ENCODE results near the gene PLCL2.

The PLCL2 gene

GRCh38 chr3:16877911-16878310, 6.8 kb upstream of the PLCL2 start:
- TF ChIP-seq CTCF (IDR thresholded peaks at IDR 0.05; ENCODE audit: low read depth, low read length): no peak
- TF ChIP-seq EZH2phosphoT487 (IDR thresholded peaks at IDR 0.05; ENCODE audit: low read depth): no peak
- Histone ChIP-seq H2AFZ (ENCODE audit: low read depth, low read length) (no peak overlapping the region), H4K20me1 (ENCODE audit: insufficient read depth, low read length) (no peaks in the 10 kb centered on the region), H3K9ac (ENCODE audit: low read length) (no peak overlapping the region), H3K4me2 (ENCODE audit: low read length) (no peak overlapping the region), H3K36me3 (replicated peaks; ENCODE audit: low read depth, low read length) (no peaks in the 10 kb centered on the region), H3K4me3 (ENCODE audit: low read length) (no peak overlapping the region), H3K27ac (ENCODE audit: low read length) (no peak overlapping the region), H3K9me3 (ENCODE audit: insufficient read depth, low read length) (no peaks in the 10 kb centered on the region), H3K79me2 (ENCODE audit: low read length) (no peaks in the 10 kb centered on the region), H3K4me1 (ENCODE audit: low read length) (peaks cover 11% of the 10 kb centered on the region), H3K27me3 (ENCODE audit: low read depth, low read length) (no peaks in the 10 kb centered on the region)

- TF ChIP-seq CTCF (IDR thresholded peaks at IDR 0.05; ENCODE audit: low read depth, low read length) (no peak), EZH2phosphoT487 (IDR thresholded peaks at IDR 0.05; ENCODE audit: low read depth) (no peak)
- H3K4me2 ChIP-seq (ENCODE audit: low read length): no peak overlapping the region
- H3K4me3 ChIP-seq (ENCODE audit: low read length): no peak overlapping the region
- no peak overlapping the region for H2AFZ ChIP-seq (ENCODE audit: low read depth, low read length)
- no peak overlapping the region for H3K27ac ChIP-seq (ENCODE audit: low read length)
- peaks cover 20% of the 10 kb centered on the region for H3K79me2 ChIP-seq (ENCODE audit: low read length)
- H3K27me3 ChIP-seq (ENCODE audit: low read depth, low read length): no peaks in the 10 kb centered on the region
- H4K20me1 ChIP-seq (ENCODE audit: insufficient read depth, low read length): no peaks in the 10 kb centered on the region
- H3K9me3 ChIP-seq (ENCODE audit: insufficient read depth, low read length): no peaks in the 10 kb centered on the region
- no peaks in the 10 kb centered on the region for H3K36me3 ChIP-seq (replicated peaks; ENCODE audit: low read depth, low read length)
- no peak overlapping the region for H3K9ac ChIP-seq (ENCODE audit: low read length)
- peaks cover 16% of the 10 kb centered on the region for H3K4me1 ChIP-seq (ENCODE audit: low read length)
These were observed 2.7 kb upstream of the PLCL2 start for GRCh38 chr3:16881896-16882630.

- TF ChIP-seq CTCF (IDR thresholded peaks at IDR 0.05; ENCODE audit: low read depth, low read length) (no peak), EZH2phosphoT487 (IDR thresholded peaks at IDR 0.05; ENCODE audit: low read depth) (no peak)
- peak overlapping the region; percentile 90; the same call in 1 of the 2 replicates for H2AFZ ChIP-seq (ENCODE audit: low read depth, low read length)
- peaks cover 32% of the 10 kb centered on the region for H3K79me2 ChIP-seq (ENCODE audit: low read length)
- no peaks in the 10 kb centered on the region for H3K36me3 ChIP-seq (replicated peaks; ENCODE audit: low read depth, low read length)
- peak overlapping the region; percentile 84 for H3K4me2 ChIP-seq (ENCODE audit: low read length)
- no peaks in the 10 kb centered on the region for H4K20me1 ChIP-seq (ENCODE audit: insufficient read depth, low read length)
- no peaks in the 10 kb centered on the region for H3K9me3 ChIP-seq (ENCODE audit: insufficient read depth, low read length)
- H3K27ac ChIP-seq (ENCODE audit: low read length): no peak overlapping the region
- H3K9ac ChIP-seq (ENCODE audit: low read length): peak overlapping the region; percentile 89; the same call in 1 of the 2 replicates
- peak overlapping the region; percentile 84 for H3K4me3 ChIP-seq (ENCODE audit: low read length)
- peaks cover 26% of the 10 kb centered on the region for H3K4me1 ChIP-seq (ENCODE audit: low read length)
- no peaks in the 10 kb centered on the region for H3K27me3 ChIP-seq (ENCODE audit: low read depth, low read length)
These were observed 1.6 kb upstream of the PLCL2 start for GRCh38 chr3:16883057-16883722.

- Histone ChIP-seq H3K36me3 (replicated peaks; ENCODE audit: low read depth, low read length) (no peaks in the 10 kb centered on the region), H3K27ac (ENCODE audit: low read length) (no peak overlapping the region), H3K27me3 (ENCODE audit: low read depth, low read length) (no peaks in the 10 kb centered on the region), H3K4me3 (ENCODE audit: low read length) (peak overlapping the region; percentile 84), H3K4me2 (ENCODE audit: low read length) (peak overlapping the region; percentile 84), H2AFZ (ENCODE audit: low read depth, low read length) (peak overlapping the region; percentile 90), H3K4me1 (ENCODE audit: low read length) (peaks cover 31% of the 10 kb centered on the region), H3K79me2 (ENCODE audit: low read length) (peaks cover 37% of the 10 kb centered on the region), H4K20me1 (ENCODE audit: insufficient read depth, low read length) (no peaks in the 10 kb centered on the region), H3K9ac (ENCODE audit: low read length) (peak overlapping the region; percentile 89), H3K9me3 (ENCODE audit: insufficient read depth, low read length) (no peaks in the 10 kb centered on the region)
- no peak for TF ChIP-seq EZH2phosphoT487 (IDR thresholded peaks at IDR 0.05; ENCODE audit: low read depth)
- no peak for TF ChIP-seq CTCF (IDR thresholded peaks at IDR 0.05; ENCODE audit: low read depth, low read length)
These were observed 1.1 kb upstream of the PLCL2 start for GRCh38 chr3:16883723-16884083.
